NCI-H1694 (cell line): Measurements from ENCODE around the gene MYOG.

ENCODE experiments used
- DNase-seq: peaks from one replicate; lab custom pipeline; 2025; lab: John Stamatoyannopoulos, UW

MYOG gene

GRCh38 chr1:203072002-203072602 lies 13.7 kb downstream of the MYOG start:
- no peak for DNase-seq

- DNase-seq, result no peak
Observed at GRCh38 chr1:203069030-203069747, 16.6 kb downstream of the MYOG start.

GRCh38 chr1:203066965-203067364 lies 18.8 kb downstream of the MYOG start:
- DNase-seq, result no peak

GRCh38 chr1:203065986-203066385 lies 19.8 kb downstream of the MYOG start:
- no peak for DNase-seq

DNA sequence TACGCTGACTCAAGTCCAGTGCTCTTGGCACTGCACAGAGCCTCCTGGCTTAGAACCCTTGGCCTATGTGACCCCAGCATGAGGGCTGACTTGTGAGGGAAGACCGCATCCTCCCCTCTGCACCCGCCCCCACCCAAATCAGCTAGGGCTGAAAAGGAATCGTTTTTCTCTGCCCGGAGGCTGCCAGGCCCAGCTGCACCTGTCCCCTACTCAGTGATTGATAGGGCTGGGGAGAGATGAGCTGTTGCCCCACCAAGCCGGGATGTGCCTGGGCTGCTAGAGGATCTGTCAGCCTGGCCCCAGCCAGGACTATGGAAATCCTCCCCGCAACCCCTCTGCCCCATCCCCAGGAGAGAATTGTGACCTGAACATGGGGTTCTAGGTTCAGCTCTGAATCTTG lies 20.6 kb downstream of the MYOG start:
- no peak for DNase-seq

DNA sequence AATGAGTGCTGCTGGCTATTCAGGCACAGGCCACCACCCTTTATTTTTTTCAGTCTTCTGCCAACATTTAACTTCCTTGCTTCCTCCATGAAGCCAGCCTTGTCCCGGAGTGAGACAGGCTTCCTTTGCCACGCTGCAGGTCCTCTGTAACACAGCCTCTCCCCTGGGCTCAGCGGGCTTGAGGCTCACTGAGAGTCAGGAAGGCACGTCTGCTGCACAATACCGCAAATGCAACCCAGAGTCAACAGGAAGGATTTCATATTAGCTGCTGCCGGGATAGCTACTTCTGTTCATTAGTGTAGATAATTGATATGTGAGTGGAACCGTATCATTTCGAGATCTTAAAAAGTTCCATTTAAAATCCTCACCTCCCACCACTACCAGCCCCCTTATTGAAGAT lies 22.5 kb downstream of the MYOG start:
- no peak for DNase-seq

DNA sequence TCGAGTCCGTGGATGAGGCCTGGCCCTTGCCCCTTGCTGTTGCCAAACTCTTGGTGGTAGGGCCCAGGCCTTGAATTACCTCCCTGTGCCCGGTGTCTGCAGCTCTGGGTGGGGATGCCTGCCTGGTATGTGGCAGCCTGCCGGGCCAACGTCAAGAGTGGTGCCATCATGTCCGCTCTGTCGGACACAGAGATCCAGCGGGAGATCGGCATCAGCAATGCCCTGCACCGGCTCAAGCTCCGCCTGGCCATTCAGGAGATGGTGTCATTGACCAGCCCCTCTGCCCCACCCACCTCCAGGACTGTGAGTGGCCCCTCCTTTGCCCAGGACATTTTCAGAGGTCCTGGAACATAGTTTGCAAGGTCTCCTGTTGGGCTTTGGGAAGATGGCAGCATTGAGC lies 25.7 kb downstream of the MYOG start:
- DNase-seq, result no peak

GRCh38 chr1:203059485-203059884 lies 26.3 kb downstream of the MYOG start:
- DNase-seq, result no peak

GRCh38 chr1:203058676-203058935 lies 27.2 kb downstream of the MYOG start:
- DNase-seq, result no peak

- DNase-seq, result no peak
Observed at GRCh38 chr1:203057911-203058675, 27.7 kb downstream of the MYOG start.

DNA sequence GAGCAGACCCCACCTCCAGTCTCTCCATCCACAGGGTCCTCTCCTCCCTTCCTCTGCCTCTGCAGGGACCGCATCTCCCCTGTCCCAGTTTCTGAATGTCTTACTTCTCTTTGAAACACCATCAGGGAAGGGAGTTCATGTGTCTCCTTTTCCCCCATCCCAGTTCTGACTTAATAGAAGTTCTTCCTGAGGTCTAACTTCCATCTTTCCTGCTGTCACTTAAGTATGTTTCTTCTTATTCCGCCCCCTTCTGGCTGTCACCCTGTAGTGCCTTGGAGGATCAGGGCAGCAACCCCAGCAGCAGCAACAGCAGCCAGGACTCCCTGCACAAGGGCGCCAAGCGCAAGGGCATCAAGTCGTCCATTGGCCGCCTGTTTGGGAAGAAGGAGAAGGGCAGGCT lies 29.3 kb downstream of the MYOG start:
- DNase-seq, result no peak

DNA sequence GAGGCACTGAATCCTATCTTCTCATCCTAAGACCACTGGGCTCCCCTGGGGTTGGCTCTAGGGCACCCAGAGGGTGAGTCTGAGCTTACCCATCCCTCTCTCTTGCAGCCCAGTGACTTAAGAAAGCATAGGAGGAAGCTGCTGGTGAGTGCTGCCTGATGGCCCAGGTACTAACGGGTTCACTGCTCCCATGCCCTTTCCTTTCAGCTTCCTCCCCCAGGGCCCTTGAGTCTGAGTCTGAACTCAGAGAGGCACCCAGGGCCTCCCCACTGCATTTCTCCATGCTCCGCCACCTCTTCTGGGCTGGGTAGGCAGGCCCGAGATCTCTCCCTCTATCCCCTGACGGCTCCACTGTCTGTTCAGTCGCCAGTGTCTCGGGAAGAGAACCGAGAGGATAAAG lies 29.8 kb downstream of the MYOG start:
- DNase-seq, result no peak

DNA sequence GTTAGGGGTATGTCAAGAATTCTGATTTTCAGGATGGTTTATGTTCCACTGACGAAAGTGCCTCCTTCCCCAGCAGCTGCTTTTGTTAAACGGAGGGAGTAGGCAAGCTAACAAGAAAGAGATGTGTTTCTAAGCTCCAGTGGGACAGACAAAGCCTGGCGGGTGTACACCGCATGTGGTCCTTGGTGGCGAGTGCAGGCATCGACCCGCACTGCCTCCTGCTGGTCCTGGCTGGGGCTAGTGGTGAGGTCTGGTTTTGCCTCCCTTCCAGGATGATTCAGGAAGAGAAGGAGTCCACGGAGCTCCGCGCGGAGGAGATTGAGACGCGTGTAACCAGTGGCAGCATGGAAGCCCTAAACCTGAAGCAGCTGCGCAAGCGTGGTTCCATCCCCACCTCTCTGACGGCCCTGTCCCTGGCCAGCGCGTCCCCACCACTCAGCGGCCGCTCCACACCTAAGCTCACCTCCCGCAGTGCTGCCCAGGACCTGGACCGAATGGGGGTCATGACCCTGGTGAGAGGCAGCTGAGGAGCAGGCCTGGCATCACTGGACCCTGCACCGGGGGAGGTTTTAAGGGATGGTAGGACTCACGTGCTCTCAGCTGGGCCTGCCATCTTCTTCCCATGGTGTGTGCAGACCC lies 30.5 kb downstream of the MYOG start:
- no peak for DNase-seq

- no peak for DNase-seq
Observed at GRCh38 chr1:203054642-203055041, 31.2 kb downstream of the MYOG start.

- no peak for DNase-seq
Observed at GRCh38 chr1:203054184-203054583, 31.6 kb downstream of the MYOG start.

DNA sequence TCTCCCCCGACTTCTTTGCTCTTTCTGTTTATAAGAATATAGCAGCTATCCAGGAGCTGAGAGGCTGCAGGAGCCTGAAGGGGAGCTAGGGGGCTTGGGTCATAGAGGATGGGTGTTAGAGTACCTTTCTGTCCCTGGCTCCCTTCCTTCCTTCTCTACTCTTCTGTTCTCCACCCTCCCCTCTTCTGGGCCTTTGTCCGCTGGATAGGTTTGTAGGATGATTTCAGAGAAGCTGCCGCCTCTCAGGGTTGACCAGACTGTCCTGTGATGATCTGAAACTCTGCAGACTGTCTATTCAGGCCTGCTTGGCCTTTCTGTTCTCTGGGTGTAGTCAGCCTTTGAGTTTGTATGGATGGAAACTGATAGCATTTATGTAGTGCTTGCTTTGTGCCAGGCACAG lies 33.2 kb downstream of the MYOG start:
- DNase-seq, result no peak

GRCh38 chr1:203051841-203052324 lies 33.9 kb downstream of the MYOG start:
- peak; percentile 80 for DNase-seq

DNA sequence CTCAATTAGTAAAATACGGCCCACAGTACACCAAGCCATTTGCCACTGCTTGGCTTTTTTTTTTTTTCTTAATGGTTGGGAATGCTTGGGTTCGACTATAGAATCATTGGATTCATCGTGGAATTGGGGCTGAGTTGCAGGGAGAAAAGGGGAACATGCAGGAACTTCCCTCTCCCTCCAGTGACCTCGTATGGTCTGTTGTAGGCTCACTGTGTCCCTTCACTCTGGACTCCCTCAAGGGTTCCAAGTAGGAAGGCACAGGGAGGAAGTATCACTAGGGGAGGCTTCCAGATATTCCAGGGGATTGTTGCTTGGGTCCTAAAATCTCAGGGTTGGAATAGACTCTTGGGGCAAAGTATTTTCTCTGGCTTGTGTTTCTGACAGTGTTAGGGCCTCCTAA lies 35.0 kb downstream of the MYOG start:
- no peak for DNase-seq

- DNase-seq, result no peak
Observed at GRCh38 chr1:203049576-203050180, 36.1 kb downstream of the MYOG start.

DNA sequence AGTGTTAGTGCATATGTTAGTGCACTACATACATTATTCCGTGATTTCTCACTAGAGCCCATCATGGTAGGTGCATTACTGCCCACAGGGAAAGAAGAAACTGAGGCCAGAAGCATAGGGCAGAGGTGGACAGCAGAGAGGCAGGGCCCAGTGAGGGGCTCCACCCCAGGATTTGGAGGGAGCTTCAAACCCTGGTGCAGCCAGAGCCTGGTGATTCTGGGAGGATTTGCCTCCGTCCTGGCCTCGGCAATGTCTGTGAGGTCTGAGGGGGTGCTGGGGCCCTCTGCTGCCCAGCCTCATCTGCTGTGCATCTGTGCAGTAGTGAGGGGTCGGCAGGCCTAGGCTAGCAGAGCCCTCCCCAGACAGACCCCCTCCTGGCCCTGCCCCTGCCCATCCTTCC lies 36.7 kb downstream of the MYOG start:
- DNase-seq, result no peak

- peak; percentile 71 for DNase-seq
Observed at GRCh38 chr1:203048555-203049051, 37.2 kb downstream of the MYOG start.

- DNase-seq, result no peak
Observed at GRCh38 chr1:203048086-203048485, 37.7 kb downstream of the MYOG start.
